ENCODE measurements around the gene RAI14. TPM values are rescaled to one million over a fixed set of nuclear protein-coding genes. Genes with fewer than 3 reads are reported as not detected.
"Not testable (repeated sequence)": the region's sequence is repeated elsewhere in the genome, so short reads cannot be mapped to it uniquely, and the experiment has no call there.

RAI14 gene
- total RNA-seq, 1 experiment from 2014 or later: 71.5 TPM

GRCh38 chr5:34700078-34700452 lies 43.9 kb downstream of the RAI14 start:
- Mint-ChIP-seq H3K36me3 (ENCODE audit: insufficient read depth, unreplicated experiment) (peaks cover 8% of the 10 kb centered on the region), H3K27me3 (ENCODE audit: insufficient read depth, unreplicated experiment) (no peaks in the 10 kb centered on the region), H3K4me3 (ENCODE audit: unreplicated experiment) (peak overlapping the region; percentile 68), H3K27ac (ENCODE audit: unreplicated experiment) (peak overlapping the region; percentile 62), H3K4me1 (ENCODE audit: low read depth, unreplicated experiment) (peaks cover 45% of the 10 kb centered on the region), H3K9me3 (ENCODE audit: unreplicated experiment) (no peaks in the 10 kb centered on the region)
- Histone ChIP-seq H3K4me1 (peaks cover 68% of the 10 kb centered on the region), H3K36me3 (ENCODE audit: control insufficient read depth, insufficient read depth, low read length) (no peaks in the 10 kb centered on the region; the same call in 1 of the 2 replicates), H3K9me3 (no peaks in the 10 kb centered on the region), H3K4me3 (ENCODE audit: low read depth, low read length) (no peak overlapping the region), H3K27me3 (replicated peaks; ENCODE audit: control insufficient read depth, insufficient read depth, low read length) (no peaks in the 10 kb centered on the region)
- BruUV-seq (replicated peaks): TSS peak; percentile 29
- ChIA-PET POLR2A (interaction anchor here (1.7 kb wide), 1 partner anchor 13 kb away, joined by 9 read pairs; no protein-coding TSS in a partner anchor), CTCF (interaction anchor here (1.0 kb wide), 2 partner anchors 13 to 57 kb away, joined by 3 read pairs; no protein-coding TSS in a partner anchor)
- TF ChIP-seq, protein P1, sequence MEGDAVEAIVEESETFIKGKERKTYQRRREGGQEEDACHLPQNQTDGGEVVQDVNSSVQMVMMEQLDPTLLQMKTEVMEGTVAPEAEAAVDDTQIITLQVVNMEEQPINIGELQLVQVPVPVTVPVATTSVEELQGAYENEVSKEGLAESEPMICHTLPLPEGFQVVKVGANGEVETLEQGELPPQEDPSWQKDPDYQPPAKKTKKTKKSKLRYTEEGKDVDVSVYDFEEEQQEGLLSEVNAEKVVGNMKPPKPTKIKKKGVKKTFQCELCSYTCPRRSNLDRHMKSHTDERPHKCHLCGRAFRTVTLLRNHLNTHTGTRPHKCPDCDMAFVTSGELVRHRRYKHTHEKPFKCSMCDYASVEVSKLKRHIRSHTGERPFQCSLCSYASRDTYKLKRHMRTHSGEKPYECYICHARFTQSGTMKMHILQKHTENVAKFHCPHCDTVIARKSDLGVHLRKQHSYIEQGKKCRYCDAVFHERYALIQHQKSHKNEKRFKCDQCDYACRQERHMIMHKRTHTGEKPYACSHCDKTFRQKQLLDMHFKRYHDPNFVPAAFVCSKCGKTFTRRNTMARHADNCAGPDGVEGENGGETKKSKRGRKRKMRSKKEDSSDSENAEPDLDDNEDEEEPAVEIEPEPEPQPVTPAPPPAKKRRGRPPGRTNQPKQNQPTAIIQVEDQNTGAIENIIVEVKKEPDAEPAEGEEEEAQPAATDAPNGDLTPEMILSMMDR (IDR thresholded peaks at IDR 0.05; ENCODE audit: insufficient read depth in 1 of 2, low read depth in 1 of 2, low read length in 1 of 2, severe bottlenecking in 1 of 2, unreplicated experiment in 1 of 2): no peak
- intact Hi-C loops (cut with micrococcal nuclease; ENCODE audit: unreplicated experiment): loop anchor here (2.0 to 5.0 kb wide), 4 partner anchors 57 to 213 kb away; no protein-coding TSS in a partner anchor
- no peak for DNase-seq

- H3K4me1 Mint-ChIP-seq (ENCODE audit: low read depth, unreplicated experiment): peaks cover 43% of the 10 kb centered on the region
Measured at GRCh38 chr5:34701442-34701841, 45.3 kb downstream of the RAI14 start.

GRCh38 chr5:34703767-34704713 lies 47.9 kb downstream of the RAI14 start:
- DNase-seq: peak in 1 of 2 experiments; percentile 13
- BruUV-seq (replicated peaks): no TSS peak
- Histone ChIP-seq H3K27me3 (replicated peaks; ENCODE audit: control insufficient read depth, insufficient read depth, low read length) (no peaks in the 10 kb centered on the region), H3K9me3 (no peaks in the 10 kb centered on the region), H3K4me3 (ENCODE audit: low read depth, low read length) (no peak overlapping the region), H3K36me3 (ENCODE audit: control insufficient read depth, insufficient read depth, low read length) (no peaks in the 10 kb centered on the region), H3K4me1 (peaks cover 56% of the 10 kb centered on the region)
- CTCF ChIA-PET: no interaction called here
- Mint-ChIP-seq H3K27ac (ENCODE audit: unreplicated experiment) (no peak overlapping the region), H3K27me3 (ENCODE audit: insufficient read depth, unreplicated experiment) (no peaks in the 10 kb centered on the region), H3K36me3 (ENCODE audit: insufficient read depth, unreplicated experiment) (peaks cover 24% of the 10 kb centered on the region), H3K4me3 (ENCODE audit: unreplicated experiment) (no peak overlapping the region), H3K4me1 (ENCODE audit: low read depth, unreplicated experiment) (peaks cover 33% of the 10 kb centered on the region), H3K9me3 (ENCODE audit: unreplicated experiment) (no peaks in the 10 kb centered on the region)
- POLR2A ChIA-PET: no interaction called here
- intact Hi-C loops (cut with micrococcal nuclease; ENCODE audit: unreplicated experiment): loop anchor here (5.0 kb wide), 3 partner anchors 53 to 193 kb away; no protein-coding TSS in a partner anchor
- TF ChIP-seq, protein P1 (IDR thresholded peaks at IDR 0.05; ENCODE audit: insufficient read depth in 1 of 2, low read depth in 1 of 2, low read length in 1 of 2, severe bottlenecking in 1 of 2, unreplicated experiment in 1 of 2): no peak

More at GRCh38 chr5:34701442-34701841, 45.3 kb downstream of the RAI14 start:
- H3K9me3 Mint-ChIP-seq (ENCODE audit: unreplicated experiment); BruUV-seq (replicated peaks); H3K4me3 ChIP-seq (ENCODE audit: low read depth, low read length); H3K27me3 ChIP-seq (replicated peaks; ENCODE audit: control insufficient read depth, insufficient read depth, low read length); H3K27me3 Mint-ChIP-seq (ENCODE audit: insufficient read depth, unreplicated experiment); H3K36me3 ChIP-seq (ENCODE audit: control insufficient read depth, insufficient read depth, low read length); H3K9me3 ChIP-seq; POLR2A ChIA-PET; H3K4me3 Mint-ChIP-seq (ENCODE audit: unreplicated experiment); CTCF ChIA-PET: not testable (repeated sequence)
- intact Hi-C loops (cut with micrococcal nuclease; ENCODE audit: unreplicated experiment): loop anchor here (2.0 to 5.0 kb wide), 4 partner anchors 56 to 215 kb away; no protein-coding TSS in a partner anchor
- DNase-seq: peak in 1 of 2 experiments; percentile 19
- Mint-ChIP-seq H3K27ac (ENCODE audit: unreplicated experiment) (peak overlapping the region; percentile 3), H3K36me3 (ENCODE audit: insufficient read depth, unreplicated experiment) (peaks cover 19% of the 10 kb centered on the region)
- H3K4me1 ChIP-seq: peaks cover 74% of the 10 kb centered on the region
